ENCODE data around the gene OR2V2.

OR2V2 gene

DNA sequence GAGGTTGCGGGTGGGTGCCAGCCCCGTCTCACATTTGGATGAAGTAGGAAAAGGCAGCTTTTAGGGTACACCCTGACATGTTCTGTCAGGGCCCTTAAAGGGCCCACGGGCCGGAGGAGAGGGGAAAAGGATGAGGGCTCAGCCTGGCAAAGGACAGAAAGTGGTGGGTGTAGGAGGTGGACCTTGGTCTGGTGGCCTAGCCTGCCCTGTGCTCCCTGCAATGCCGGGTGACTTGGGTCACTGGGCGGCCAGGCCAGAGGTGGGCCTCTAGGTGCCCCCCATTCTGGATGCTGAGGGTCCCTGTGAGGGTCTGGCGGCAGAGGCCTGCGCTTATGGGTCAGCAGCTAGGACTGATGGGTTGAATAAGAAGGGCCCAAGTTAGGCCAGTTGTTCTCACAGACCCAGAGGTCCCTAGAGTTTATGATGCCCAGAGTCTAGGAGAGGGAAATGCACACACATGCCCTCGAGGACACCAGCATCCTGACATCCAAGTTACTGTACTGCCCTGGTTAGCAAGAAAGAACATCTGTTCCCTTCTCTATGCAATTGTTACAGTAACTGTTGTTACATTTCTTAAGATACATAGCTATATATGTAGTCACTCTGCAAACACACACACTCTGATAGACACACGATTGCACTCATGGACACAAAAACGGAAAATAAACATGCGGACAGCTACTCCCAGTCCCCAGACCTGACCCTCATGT lies 45.1 kb downstream of the OR2V2 start:
- TF ChIP-seq CSDC2 (CRISPR knock-in tag; IDR thresholded peaks at IDR 0.05) (no peak), TOX (CRISPR knock-in tag; IDR thresholded peaks at IDR 0.05; ENCODE audit: borderline replicate concordance) (no peak), TCF4 (CRISPR knock-in tag; IDR thresholded peaks at IDR 0.05; ENCODE audit: borderline replicate concordance) (no peak), ZNF565 (CRISPR knock-in tag; conservative IDR thresholded peaks at IDR 0.05; ENCODE audit: low read depth) (no peak), PPARA (CRISPR knock-in tag; IDR thresholded peaks at IDR 0.05; ENCODE audit: borderline replicate concordance) (no peak), ZNF8 (CRISPR knock-in tag; IDR thresholded peaks at IDR 0.05) (no peak), GLIS3 (CRISPR knock-in tag; IDR thresholded peaks at IDR 0.05) (no peak), ZC3H10 (CRISPR knock-in tag; IDR thresholded peaks at IDR 0.05) (no peak)
- TF ChIP-seq, protein P1, sequence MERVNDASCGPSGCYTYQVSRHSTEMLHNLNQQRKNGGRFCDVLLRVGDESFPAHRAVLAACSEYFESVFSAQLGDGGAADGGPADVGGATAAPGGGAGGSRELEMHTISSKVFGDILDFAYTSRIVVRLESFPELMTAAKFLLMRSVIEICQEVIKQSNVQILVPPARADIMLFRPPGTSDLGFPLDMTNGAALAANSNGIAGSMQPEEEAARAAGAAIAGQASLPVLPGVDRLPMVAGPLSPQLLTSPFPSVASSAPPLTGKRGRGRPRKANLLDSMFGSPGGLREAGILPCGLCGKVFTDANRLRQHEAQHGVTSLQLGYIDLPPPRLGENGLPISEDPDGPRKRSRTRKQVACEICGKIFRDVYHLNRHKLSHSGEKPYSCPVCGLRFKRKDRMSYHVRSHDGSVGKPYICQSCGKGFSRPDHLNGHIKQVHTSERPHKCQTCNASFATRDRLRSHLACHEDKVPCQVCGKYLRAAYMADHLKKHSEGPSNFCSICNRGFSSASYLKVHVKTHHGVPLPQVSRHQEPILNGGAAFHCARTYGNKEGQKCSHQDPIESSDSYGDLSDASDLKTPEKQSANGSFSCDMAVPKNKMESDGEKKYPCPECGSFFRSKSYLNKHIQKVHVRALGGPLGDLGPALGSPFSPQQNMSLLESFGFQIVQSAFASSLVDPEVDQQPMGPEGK (CRISPR knock-in tag; IDR thresholded peaks at IDR 0.05; ENCODE audit: borderline replicate concordance) = no peak
- no peak for ATAC-seq

DNA sequence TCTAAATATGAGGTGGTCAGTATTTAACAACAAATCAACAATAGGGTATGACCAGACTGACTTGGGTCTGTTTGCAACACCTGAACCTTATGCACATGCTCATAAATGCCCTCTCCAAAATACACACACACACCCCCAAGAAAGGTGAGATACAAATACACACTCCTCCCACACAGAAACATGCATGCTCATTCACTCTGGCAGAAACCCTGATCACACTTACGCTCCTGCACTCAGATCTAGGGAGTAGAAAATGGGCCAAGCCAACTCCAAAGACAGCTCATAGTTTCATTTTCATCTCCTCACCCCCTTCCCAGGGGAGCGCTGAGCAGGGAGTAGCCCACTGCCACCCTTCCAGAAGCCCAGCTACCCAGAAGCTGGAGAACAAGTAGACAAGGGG lies 46.3 kb downstream of the OR2V2 start:
- TF ChIP-seq ESRRG (CRISPR knock-in tag; IDR thresholded peaks at IDR 0.05) = no peak
- TF ChIP-seq ZNF70 (CRISPR knock-in tag; IDR thresholded peaks at IDR 0.05) = no peak
- TF ChIP-seq, protein P2, sequence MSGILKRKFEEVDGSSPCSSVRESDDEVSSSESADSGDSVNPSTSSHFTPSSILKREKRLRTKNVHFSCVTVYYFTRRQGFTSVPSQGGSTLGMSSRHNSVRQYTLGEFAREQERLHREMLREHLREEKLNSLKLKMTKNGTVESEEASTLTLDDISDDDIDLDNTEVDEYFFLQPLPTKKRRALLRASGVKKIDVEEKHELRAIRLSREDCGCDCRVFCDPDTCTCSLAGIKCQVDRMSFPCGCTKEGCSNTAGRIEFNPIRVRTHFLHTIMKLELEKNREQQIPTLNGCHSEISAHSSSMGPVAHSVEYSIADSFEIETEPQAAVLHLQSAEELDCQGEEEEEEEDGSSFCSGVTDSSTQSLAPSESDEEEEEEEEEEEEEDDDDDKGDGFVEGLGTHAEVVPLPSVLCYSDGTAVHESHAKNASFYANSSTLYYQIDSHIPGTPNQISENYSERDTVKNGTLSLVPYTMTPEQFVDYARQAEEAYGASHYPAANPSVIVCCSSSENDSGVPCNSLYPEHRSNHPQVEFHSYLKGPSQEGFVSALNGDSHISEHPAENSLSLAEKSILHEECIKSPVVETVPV (CRISPR knock-in tag; IDR thresholded peaks at IDR 0.05) = no peak
- TF ChIP-seq RARB (CRISPR knock-in tag; IDR thresholded peaks at IDR 0.05) = no peak
- no peak for TF ChIP-seq SNAI2 (CRISPR knock-in tag; IDR thresholded peaks at IDR 0.05)
- TF ChIP-seq CSDC2 (CRISPR knock-in tag; IDR thresholded peaks at IDR 0.05) = no peak
- TF ChIP-seq, protein P3, sequence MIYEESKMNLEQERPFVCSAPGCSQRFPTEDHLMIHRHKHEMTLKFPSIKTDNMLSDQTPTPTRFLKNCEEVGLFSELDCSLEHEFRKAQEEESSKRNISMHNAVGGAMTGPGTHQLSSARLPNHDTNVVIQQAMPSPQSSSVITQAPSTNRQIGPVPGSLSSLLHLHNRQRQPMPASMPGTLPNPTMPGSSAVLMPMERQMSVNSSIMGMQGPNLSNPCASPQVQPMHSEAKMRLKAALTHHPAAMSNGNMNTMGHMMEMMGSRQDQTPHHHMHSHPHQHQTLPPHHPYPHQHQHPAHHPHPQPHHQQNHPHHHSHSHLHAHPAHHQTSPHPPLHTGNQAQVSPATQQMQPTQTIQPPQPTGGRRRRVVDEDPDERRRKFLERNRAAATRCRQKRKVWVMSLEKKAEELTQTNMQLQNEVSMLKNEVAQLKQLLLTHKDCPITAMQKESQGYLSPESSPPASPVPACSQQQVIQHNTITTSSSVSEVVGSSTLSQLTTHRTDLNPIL (CRISPR knock-in tag; IDR thresholded peaks at IDR 0.05; ENCODE audit: low read depth) = no peak
- TF ChIP-seq TCF4 (CRISPR knock-in tag; IDR thresholded peaks at IDR 0.05; ENCODE audit: borderline replicate concordance) = no peak

DNA sequence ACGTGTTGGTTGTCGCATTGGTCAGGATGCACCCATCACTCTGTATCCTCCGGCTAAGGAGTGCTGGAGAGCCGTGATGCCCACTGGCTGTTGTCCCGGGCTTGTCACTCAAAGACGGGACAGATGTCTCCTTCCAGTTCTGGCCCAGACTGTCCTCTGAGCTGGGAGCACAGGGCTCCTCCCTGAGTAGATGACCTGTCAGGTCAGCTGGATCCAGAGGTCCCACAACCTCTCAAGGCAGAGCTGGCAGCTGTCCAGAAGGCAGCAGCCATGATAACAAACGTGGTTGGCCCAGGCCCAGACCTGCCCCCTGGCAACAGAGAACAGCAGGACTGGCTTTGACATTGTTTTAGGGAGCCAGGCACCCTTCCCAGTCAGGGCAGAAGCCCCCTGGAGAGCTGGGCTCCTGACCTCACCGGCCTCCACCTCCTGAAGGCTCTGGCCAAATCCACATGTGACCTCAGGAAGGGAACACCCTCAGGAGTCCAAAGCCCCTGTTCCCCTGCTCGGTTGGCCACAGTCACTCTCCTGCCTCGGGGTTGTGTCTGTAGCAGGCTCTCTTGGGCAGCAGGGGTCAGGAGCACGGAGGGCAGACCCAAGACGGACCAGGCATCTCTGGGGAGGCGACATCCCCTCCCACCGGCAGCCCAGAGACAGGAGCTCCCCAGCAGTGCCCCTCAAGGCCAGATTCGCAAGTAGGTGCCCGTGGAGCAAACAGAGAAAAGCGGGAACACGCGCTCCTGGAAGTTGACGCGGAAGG lies 47.3 kb downstream of the OR2V2 start:
- ATAC-seq = no peak
- TF ChIP-seq, protein P4, sequence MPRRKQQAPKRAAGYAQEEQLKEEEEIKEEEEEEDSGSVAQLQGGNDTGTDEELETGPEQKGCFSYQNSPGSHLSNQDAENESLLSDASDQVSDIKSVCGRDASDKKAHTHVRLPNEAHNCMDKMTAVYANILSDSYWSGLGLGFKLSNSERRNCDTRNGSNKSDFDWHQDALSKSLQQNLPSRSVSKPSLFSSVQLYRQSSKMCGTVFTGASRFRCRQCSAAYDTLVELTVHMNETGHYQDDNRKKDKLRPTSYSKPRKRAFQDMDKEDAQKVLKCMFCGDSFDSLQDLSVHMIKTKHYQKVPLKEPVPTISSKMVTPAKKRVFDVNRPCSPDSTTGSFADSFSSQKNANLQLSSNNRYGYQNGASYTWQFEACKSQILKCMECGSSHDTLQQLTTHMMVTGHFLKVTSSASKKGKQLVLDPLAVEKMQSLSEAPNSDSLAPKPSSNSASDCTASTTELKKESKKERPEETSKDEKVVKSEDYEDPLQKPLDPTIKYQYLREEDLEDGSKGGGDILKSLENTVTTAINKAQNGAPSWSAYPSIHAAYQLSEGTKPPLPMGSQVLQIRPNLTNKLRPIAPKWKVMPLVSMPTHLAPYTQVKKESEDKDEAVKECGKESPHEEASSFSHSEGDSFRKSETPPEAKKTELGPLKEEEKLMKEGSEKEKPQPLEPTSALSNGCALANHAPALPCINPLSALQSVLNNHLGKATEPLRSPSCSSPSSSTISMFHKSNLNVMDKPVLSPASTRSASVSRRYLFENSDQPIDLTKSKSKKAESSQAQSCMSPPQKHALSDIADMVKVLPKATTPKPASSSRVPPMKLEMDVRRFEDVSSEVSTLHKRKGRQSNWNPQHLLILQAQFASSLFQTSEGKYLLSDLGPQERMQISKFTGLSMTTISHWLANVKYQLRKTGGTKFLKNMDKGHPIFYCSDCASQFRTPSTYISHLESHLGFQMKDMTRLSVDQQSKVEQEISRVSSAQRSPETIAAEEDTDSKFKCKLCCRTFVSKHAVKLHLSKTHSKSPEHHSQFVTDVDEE (CRISPR knock-in tag; IDR thresholded peaks at IDR 0.05) = no peak
- TF ChIP-seq, protein P2 (CRISPR knock-in tag; IDR thresholded peaks at IDR 0.05) = no peak
- TF ChIP-seq BACH2 (CRISPR knock-in tag; IDR thresholded peaks at IDR 0.05; ENCODE audit: borderline replicate concordance) (no peak), ISL1 (CRISPR knock-in tag; IDR thresholded peaks at IDR 0.05) (no peak)

More for the DNA sequence above, 46.3 kb downstream of the OR2V2 start:
- ATAC-seq = no peak
